Measurements from ENCODE around the gene VASH1.
"Not testable (repeated sequence)": the region's sequence is repeated elsewhere in the genome, so short reads cannot be mapped to it uniquely, and the experiment has no call there.

The VASH1 gene

DNA sequence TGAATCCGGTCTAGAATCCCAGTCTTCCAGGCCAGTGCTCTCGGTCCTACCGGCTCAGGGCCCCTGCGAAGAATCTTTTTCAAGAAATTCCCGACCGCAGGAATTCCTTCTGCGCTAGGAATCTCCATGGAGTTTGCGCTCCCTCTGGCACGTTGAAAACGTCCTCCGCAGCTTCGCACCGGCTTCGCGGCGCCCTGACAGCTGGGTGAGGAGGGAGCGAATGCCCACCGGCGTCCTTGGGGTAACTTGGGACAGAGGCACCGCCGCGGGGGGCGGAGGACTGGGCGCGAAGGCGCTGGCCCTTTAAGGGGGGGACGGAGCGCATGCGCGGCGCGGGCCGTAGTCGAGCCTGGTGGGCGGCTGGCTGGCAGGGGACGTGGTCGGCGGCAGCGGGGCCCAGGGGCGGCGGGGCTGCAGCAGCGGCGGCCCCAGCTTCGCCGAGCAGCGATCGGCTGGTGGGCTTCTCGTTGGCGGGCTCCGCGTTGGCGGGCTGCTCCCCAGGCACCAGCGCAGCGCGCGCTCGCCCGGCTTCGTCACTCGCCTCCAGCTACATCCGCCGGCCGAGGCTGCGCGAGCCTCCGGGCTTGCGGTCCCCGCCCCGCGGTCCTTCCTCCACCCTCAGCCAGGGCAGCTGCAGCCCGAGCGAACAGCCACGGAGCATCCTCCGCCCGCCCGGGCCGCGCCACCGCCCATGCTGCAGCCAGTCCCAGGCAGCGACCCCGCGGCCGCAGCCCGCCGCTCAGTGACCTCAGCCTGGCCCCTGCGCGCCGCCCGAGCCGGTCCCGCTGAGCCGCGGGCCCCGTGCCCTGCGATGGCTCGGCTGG lies at the start of gene VASH1:
TSS of gene VASH1 (plus strand) at position 333 of the 824 bp plus-strand sequence. CDS start 1,354 bp downstream, outside the sequence.
- peak; percentile 88 for DNase-seq

GRCh38 chr14:76713121-76713520 lies 48.1 kb upstream of the VASH1 start:
- no peak for DNase-seq

- DNase-seq: no peak
Observed at GRCh38 chr14:76714470-76714869, 46.8 kb upstream of the VASH1 start.

DNA sequence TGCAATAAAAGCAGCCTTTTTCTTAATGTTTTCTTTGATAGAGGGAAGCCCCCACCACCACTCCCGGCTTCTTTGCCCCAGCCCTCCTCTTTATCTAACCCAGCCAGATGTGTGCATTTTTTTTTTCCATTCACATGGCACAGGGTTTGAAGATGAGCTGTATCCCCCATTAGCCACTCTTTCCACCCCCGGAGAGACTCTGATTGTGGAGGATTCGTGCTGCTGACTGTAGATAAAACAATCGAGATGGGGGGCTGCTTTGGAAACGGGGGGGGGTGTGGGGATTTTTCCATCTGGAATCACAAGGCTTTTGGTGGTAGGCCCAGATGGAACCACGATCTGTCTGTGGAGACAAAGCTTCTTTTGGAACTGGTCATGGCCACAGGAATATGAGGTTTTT lies 46.2 kb upstream of the VASH1 start:
- DNase-seq: no peak

DNA sequence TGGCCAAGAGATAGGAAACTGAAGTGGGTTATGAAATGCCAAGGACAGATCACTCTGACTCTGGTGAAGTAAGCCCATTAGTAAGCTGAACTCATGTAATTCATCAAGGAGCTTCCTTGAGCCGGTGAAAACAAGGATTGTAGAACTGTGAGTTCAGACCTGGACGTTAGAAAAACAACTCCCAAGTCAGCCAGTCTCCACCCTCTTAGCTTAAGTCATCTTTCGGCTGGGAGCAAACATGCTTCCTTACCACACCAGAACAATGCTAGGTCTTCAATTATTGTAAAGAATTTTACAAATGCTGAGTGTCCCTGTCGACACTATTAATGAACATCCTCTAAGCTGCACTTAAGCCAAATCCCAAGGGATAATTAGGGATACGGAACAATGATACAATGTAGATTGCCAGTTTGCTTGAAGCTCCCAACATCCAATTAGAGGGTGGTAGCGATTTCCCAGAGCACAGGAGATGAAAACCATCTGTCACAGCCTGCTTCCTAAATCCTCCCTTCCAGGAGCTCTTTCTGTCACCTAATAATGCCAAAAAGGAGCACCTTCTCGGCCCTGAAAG lies 45.7 kb upstream of the VASH1 start:
- no peak for DNase-seq

DNA sequence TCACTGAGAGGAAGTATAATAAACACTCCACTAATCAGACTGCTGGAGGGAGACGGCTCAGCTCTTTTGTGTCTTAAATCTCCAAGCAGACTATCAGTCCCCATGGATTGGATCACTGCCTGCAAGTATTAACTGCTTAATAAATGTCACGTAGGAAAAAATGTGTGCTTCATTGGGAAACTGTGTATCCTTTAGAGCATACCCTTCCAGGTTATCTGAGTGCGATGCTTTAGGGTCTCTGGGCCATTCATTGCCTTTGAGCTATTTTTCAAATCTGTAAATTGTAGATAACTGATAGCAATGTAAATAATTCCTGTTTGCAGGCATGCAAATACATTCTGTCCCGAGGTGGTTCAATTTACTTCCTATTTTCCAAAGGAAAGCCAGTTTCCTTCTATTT lies 45.0 kb upstream of the VASH1 start:
- no peak for DNase-seq

DNA sequence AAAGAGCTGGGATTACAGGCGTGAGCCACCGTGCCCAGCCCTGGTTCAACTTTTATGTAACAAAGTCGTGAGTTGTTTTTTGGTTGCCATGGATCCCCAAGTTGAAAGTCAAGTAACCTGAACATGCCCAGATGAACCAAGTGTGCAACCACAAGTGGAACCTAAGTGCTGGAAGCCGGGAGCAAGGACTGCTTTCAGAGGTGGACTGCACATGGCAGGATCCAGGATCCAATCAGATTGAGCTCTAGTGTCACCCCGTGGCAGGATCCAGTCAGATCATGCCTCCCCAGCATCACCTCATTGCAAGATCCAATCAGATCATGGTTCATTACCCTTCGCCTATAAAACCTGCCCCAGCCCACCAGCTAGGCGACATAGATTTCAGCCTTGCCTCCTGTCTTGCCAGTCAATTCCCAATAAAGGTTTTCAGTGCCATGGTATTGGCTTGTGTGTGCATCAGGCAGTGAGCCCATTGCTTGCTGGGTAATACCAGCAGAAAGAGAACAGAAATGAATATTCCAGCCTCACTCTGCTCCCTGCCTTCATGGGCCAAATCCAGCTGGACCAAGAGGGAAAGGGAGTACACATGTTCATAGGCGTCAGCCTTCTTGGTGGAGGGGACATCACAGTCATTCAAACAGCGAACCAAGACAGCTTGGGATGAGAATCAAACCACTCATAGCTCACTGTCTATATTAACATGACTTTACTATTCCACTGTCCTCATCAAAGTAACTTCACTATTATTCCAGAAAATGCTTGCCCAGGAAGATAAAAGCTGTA lies 43.6 kb upstream of the VASH1 start:
- DNase-seq: no peak

DNA sequence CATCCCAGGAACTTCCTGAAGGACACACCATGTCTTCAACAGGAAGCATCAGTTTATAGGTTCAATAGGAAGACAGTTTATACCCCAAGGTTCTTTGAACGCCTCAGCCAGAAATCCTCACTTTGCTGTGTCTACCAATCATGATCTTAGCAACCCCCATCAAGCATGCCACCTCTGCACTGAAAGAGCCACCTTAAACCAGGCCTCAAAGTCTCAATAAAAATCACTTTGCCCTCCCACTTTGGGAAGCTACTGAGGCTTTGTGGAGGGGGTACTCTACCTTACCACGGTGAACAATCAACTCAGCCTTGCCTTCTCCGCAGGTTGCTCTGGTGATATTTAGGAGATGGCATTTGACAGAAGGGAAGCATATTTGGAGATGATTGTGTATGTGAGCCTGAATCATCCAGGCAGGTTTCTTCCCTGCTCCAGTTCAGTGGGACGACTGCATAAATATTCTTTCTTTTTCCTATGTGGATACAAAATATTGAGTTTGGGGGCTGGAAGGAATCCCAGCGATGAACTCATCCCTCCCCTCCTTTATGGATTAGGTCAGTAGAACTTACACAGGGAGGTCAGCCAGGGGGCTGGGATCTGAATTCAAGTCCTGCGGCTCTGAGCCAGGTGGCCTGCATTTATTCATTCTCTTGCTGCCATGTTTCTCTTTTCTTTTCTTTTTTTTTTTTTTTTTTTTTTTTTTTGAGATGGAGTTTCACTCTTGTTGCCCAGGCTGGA lies 42.8 kb upstream of the VASH1 start:
- DNase-seq: peak; percentile 66

DNA sequence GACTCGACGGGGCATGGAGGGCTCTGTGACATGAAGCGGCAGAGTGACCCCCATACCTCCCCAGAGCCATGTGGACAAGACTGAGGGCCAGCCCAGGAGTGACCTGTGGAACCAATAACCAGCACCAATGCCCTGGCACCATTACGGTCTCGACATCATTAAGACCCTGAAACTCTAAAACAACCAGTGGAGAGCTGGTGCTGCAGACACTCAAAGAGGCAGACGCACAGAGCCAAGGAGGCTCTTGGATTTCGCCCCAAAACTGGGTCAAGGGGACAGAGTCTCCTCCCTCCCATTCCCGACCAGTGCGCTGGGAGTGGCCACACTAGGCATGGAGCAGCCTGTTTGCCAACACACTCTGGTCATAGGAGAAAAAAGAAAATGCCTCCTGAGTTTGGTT lies 41.6 kb upstream of the VASH1 start:
- no peak for DNase-seq

- peak; percentile 83 for DNase-seq
Observed at GRCh38 chr14:76720382-76720813, 40.9 kb upstream of the VASH1 start.

DNA sequence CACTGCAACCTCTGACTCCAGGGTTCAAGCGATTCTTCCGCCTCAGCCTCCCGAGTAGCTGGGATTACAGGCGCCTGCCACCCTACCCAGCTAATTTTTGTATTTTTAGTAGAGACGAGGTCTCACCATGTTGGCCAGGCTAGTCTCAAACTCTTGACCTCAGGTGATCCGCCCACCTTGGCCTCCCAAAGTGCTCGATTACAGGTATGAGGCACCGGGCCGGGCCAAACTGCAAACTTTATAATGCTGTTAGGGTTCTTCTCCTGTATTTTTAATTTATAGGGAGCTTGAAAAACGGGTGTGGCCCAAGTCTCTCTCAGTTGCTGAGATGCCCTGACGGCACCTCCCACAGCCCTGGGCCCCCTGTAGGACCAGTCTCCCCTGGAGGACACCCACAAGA lies 39.8 kb upstream of the VASH1 start:
- not testable (repeated sequence) for DNase-seq

DNA sequence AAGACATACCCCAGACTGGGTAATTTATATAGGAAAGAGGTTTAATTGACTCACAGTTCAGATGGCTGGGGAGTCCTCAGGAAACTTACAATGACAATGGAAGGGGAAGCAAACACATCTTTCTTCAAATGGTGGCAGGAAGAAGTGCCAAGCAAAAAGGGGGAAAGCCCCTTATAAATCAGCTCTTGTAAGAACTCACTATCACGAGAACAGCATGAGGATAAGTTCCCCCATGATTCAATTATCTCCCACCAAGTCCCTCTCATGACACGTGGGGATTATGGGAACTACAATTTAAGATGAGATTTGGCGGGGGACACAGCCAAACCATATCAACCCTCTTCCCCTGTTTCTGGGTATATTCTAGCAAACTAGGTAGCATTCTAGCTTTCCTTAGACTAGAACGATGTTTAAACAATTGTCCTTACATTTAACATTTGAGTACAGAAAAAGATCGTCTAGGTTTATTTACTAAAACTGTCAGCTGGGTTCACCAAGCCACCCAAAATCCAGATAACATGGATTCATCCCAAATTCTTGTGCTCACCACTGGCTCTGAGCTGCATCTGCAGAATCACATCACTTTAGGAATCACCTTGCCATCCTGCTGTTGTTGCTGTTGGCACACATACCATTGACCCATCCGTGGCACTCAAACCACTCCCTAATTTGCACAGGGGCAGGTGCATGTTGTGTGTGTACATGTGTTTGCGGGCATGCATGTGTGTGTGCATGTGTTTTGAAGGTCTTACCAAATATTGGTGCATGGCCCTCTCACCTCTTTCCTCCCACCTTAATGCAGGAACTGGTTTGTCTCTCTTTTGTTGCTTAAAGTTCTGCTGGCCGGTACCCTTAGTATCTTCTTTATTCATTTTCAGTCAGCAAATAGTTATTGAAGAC lies 36.4 kb upstream of the VASH1 start:
- no peak for DNase-seq

GRCh38 chr14:76726551-76726970 lies 34.7 kb upstream of the VASH1 start:
- DNase-seq: no peak

DNA sequence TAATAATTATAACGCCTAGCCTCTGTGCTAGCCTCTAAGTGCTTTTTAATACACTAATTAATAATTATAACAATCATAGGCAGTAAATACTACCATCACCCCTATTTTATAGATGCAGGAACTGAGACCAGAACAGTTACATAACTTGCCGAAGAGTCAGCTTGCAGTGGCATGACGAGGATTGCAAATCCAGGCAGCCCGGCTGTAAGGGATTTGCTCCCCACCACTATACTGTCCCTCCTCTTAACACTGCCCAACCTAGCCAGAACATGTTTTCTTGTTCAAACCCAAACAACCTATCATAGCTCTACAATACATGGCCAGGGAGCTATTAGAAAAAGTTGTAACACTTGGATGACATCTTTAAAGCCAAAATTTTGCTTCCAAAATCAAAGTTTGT lies 33.9 kb upstream of the VASH1 start:
- no peak for DNase-seq

DNA sequence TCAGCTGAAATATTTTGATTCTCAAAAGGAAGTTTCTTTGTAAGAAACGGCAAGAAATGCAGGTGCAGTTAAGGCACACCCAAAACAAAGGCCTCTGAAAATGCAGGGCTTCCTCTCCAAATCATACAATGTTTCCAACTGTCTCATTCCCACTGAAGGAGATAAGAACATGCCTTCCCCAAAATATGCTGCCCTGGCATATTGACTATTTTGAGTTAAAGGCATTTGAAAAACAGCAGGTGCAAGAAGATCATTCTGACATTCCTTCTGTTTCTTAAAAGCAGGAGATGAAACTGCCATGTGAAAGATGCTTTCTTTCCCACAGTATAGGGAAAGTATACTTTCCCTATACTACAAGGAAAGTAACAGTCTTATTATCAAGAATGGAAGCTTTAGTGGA lies 33.4 kb upstream of the VASH1 start:
- DNase-seq: no peak

DNA sequence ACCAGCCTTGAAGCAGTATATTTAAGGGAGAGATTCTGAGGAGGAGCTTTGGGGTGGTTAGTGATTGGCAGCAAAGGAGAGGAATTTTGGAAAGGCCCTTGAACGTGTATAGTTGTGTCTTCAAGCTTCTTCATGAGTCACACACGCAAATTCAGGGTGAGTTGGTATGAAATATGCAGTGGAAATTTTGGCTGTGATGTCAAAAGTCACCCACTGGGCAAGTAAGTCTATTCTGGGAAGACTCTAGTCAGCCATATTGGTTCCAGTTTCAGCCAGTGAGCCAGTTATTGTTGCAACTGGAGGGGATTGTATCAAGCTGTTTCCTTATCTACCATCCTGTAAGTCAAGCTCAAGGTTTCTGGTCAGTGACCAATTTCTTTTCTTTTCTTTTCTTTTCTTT lies 32.0 kb upstream of the VASH1 start:
- no peak for DNase-seq

DNA sequence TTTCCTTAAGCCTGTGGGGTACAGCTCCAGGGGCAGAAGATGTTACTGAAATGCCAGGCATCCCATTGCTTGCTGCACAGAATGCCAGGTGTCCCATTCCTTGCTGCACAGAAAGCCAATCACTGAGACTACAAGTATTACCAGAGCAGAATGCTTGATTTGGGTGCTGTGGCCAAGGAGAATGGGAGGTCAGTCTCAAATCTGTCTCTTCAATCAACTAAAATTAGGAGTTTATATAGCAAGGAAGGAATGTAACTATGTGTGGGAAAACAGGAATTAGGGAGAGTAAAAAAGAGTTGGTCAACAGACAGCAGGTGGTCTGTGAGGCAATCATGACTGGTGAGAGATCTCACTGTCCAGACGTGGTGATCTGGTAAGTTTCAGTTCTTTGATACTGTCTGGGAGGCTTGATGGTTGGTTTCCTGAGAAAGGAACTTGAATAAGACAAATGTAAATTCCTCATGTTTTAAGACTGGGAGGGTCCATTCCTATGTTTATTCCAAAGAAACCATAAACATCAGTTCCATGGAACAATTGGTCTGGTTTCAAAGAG lies 31.2 kb upstream of the VASH1 start:
- no peak for DNase-seq

DNA sequence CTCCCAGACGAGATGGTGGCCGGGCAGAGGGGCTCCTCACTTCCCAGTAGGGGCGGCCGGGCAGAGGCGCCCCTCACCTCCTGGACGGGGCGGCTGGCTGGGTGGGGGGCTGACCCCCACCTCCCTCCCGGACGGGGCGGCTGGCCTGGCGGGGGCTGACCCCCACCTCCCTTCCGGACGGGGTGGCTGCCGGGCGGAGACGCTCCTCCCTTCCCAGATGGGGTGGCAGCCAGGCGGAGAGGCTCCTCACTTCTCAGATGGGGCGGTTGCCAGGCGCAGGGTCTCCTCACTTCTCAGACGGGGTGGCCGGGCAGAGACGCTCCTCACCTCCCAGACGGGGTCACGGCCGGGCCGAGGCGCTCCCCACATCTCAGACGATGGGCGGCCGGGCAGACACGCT lies 26.8 kb upstream of the VASH1 start:
- not testable (repeated sequence) for DNase-seq

- DNase-seq: no peak
Observed at GRCh38 chr14:76736514-76736913, 24.8 kb upstream of the VASH1 start.

- no peak for DNase-seq
Observed at GRCh38 chr14:76741074-76741473, 20.2 kb upstream of the VASH1 start.

- no peak for DNase-seq
Observed at GRCh38 chr14:76742185-76742584, 19.1 kb upstream of the VASH1 start.

DNA sequence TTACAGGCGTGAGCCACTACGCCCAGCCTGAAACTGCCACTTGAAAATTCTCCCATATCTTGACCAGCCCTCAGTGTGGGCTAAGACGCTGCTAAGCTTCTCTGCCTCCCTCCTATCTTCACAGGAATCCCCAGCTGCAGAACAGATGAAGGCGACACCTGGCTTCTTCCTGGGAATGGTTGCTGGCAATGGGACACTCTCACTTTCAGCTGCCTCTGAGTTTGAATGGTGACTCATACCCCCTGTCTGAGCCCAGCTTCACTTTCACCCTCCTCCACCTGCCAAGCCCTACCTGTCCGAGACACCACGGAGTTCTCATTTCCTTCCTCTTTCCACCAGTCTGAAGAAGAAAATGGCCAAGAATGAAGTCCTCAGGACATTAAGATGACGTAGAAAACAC lies 18.3 kb upstream of the VASH1 start:
- DNase-seq: no peak

Data from right forelimb (tissue), 1 donor.